HG02588 (cell line): ENCODE results near the gene SP6.

Experiments used
- ATAC-seq: cut with Tn5 transposase; IDR thresholded peaks from one replicate; pipeline ENCODE4 v1.9.1; 2021; ENCODE audit warnings: mild to moderate bottlenecking, moderate library complexity; ENCODE audit not compliant: unreplicated experiment

SP6 gene

DNA sequence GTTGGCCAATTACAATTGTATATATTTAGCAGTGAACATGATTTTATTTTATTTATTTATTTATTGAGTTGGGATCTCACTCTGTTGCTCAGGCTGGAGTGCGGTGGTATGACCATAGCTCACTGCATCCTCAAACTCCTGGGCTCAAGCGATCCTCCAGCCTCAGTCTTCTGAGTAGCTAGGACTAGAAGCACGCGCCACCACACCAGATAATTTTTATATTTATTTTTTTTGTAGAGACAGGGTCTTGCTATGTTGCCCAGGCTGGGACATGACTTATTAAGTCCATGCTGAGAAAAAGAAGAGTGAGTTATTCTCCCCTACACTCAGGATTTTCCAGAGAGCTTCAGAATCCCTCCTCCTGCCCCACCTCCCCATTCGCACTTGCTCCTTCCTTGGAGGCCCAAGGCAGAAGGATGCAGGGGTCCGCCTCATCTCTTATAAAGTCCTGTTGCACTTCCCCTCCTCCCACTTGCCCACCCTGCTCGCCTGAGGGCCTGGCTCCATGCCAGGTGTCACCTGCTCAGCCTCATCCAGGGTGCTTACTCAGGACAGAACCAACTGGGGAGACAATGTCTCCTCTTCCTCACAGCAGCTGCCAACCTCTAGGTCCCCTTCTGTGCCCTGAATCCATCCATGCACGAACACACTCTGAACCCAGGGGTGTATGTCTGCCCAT, 29.0 kb upstream of the SP6 start:
- no peak for ATAC-seq

DNA sequence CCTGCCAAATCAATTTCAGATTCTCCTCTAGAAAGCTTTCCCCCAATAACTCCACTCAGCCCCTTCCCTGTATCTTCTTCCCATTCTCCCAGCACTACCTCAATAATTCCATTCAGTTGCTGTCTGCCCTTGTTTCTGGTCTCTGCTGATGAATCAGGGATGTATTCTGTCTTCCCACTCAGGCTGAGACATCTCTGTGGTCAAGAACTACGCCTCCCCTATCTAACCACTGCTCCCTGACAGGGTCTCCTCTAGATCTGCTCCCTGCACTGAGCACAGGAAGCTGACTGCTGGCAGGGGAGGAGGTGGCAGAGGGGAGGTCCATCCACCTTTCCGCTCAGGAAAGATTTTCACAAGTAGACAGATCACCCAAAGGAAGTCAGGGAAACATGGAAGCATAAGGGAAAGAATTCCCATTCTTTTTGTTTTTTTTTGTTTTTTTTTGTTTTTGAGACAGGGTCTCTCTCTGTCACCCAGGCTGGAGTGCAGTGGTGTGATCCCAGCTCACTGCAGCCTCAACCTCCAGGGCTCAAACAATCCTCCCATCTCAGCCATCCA, 28.1 kb upstream of the SP6 start:
- ATAC-seq, result no peak

DNA sequence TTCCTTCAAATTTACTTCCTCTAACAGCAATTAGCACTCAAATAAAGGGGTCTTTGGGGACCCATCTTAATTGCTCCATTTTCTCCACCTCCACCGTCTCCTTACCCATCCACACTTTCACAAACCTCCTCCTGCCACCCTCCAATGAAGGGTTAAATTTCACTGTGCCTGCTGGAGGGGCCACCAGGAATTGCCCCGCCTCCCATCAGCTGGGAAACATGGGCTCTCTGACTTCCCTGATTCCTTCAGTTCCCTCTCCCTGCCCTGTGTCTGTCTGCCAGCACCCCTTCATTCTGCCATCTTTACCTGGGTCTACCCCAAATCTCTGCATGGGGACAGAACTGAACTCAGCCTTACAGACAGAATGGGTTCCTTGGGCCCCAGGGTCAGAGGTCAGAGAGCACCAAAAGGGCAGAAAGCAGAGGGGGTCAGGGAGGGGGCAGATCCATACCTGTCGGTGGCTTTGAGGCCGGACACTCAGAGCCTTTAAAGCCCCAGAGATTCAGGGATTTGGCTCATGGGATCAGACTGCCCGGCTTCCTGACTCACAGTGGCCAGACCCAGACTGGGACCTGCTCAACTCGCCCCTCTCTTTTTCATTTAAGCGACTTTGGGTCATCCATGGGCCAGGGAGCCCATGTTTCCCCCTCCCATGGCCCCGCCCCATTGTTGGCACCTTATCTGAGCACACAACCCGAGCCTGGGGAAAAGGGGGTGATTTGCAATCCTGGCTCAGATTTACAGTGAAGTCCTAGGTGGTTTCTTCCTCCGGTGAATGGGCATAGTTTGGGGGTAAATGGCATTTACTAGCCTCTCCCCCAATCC, 27.5 kb upstream of the SP6 start:
- ATAC-seq, result no peak

DNA sequence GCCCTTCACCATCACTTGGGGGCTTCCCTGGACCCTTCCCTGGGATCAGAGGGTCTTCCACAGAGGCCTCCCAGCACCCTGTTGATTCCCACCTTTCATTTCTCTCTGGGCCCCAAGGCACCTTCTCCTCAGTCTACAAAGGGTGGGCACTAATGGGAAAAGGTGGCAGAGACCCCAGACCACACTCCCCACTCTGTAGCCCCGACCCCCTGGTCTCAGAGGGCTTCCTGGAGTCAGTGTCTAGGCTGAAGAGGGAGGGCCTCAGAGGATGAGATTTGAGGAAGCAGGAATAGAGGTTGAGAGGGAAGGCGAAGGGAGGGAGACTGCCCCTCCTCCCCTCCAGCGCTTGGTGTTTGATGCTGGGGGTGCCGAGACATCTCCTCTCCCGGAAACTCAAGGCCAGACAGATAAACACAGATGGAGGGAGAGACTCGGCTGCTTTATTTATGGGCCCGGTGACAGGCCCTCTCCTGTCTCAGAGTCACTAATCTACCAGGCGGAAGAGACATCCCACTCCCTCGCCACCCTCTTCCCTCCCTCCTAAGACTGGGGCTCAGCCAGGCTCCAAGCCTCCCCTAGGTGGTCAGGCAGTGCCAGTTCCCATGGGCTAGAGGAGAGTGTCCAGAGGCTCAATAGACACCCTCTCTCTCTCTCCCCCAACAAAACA, 26.5 kb upstream of the SP6 start:
- ATAC-seq, result no peak

DNA sequence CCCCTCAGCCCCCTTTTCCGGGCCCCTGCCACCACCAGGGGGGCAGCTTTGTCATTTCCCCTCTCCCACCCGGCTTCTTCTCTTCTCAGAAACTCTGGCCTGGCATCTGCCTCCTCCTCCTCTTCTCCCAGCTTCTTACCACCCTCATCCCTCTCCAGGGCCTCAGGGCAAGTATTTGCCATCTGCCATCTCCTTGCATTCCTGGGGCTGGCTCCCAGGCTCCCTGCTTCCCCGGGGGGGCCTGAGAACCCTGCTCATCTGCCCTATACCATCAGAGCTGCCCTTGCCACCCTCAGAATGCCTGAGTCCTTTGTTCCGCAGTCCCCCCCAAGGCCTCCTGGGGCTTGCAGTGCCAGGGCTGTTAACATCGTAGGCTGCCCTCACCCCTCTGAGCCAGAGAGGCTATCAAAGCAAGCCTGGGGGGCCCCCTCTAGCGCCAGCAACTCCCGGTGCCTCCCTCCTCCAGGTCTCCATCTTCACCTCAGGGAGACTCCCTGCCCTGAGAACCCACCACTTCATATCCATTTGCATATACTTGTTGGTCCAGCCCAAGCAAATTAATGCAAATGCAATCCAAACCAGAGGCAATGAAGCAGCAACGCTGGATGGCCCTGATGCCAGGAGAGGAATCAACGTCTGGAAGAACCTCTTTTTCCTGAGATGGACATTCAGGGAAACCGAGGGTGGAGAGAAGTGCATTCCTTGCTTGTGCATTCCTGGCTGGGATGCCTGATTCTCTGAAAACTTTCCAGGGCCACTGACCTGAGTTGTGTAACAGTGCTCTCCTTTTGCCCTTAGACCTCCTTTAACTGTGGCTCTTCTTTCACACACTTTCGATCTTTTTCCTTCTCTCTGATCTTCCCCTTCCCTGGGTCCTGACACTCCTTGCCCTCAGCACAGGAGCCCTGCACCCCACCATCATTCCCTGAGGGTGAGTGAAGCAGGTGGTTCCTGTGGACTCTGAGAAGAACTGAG, 24.3 kb upstream of the SP6 start:
- ATAC-seq, result no peak

DNA sequence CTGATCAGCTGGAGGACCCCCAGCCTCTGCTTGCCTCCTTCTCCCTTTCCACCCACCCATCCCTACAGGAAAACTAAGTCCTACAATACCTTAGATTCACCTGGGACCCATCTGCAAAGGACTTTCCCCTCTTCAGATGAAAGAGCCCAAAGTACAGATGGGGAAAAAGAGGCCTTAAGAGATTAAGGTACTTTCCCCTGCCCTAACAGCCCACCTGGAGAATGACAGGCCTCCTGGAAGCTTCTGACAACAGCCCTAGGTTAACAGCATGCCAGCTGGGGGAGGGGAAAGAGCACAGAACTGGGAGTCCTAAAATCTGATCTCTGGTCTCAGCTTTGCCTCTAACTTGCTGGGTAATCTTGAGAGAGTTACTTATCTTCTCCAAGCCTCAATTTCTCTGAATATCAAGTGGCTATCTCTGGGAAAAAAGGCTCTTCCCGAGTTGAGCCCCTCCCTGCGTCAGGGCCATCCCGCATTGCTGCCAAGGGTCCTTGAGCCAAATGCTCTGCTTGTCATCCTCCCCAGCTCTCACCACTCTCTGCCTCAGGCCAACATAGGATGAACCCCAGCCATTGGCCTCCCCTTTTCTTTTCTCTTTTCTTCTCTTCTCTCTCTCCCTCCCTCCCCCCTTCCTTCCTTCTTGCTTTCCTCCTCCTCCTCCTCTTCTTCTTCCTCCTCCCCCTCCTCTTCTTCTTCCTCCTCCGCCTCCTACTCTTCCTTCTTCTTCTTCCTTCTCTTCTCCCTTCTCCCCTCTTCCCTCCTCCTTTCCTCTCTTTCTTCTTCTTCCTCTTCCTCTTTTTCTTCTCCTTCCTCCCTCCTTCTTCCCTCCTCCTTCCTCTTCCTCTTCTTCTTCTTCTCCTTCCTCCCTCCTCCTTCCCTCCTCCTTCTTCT, 22.5 kb upstream of the SP6 start:
- ATAC-seq, result no peak

DNA sequence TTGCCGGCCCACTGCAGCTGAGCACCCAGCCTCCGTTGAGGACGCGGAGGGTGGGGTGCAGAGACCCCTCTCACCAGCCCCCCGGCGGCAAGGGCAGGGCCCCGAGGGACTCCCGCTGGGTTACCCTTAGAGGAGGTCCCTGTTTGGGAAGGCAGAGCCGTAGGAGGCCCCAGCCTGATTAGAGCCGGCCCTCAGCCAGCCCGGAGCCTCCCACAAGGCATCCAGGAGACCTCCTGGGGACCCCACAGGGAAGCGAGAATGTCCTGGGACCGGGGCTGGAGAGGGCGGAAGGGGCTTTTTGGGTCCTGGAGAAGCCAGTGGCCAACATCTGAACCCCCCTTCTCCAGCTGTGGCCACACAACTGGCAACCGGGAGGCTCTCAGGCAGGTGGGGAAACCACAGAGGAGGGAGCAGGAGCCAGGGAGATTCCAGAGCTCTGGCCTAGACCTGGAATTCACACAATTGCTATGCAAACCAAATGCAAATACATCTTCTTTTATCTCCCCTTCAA, 21.7 kb upstream of the SP6 start:
- no peak for ATAC-seq

DNA sequence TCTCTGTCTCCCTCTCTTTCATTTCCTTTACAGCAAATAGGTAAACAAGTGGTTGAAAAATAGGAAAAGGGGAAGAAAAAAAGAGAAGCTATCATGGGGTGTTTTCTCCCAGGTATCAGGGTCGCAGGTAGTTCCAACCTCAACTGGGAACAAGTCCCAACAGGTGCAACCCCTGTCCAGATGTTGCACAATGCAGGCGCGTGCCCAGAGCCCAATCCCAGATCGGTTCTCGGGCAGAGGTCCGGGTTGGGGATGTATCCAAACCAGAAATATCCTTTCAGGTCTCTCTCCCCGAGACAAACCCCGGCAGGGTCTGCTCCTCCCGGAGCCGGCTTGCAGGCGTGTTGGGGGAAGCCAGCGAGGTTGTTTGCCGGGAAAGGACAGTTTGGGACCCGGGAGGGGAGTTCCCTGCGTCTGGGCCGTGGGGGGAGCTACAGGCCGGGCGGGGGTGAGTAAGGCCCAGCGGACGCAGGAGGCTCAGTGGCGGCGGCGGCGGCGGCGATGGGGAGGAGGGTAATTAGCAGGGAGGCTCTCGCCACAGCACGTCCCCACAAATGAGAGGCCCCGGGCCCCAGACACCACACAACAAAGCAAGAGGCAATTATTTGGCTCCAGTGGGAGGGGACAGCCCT, 21.2 kb upstream of the SP6 start:
- ATAC-seq, result no peak

DNA sequence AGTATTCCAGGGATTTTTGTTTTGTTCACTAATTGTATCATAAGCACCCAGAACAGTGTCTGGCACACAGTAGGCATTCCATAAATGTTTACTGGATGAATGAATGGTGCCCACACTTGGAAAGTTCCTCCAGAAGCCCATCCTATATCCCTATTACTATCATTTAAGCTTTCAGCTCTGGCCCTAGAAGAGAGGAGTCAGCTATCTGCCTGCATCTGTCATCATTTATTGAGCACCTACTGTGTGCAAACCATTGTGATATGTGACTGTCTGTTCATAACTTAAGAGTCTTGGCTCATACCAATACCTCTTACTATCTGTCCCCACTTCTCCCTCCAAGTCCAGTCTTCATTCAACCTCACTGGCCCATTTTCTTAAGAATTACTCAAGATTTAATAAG, 20.1 kb upstream of the SP6 start:
- ATAC-seq, result no peak

DNA sequence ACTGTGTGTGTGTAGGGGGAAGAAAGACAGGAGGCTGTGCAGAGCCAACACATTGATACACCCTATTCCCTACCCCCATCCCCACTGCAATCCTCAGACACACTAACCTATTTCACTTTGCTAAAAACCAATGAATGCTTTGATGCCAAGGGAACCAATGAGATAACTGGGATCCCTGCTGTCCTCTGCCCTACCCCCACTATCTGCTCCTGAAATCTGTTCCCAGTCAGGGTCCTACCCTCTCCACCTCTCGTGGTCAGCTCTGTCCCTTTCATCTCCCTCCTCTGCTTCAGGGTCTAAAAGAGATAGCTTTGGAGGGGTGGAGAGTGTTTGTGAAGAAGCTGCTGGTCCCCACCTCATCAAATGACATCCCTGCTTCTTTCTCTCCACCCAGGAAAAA, 19.1 kb upstream of the SP6 start:
- ATAC-seq, result no peak

DNA sequence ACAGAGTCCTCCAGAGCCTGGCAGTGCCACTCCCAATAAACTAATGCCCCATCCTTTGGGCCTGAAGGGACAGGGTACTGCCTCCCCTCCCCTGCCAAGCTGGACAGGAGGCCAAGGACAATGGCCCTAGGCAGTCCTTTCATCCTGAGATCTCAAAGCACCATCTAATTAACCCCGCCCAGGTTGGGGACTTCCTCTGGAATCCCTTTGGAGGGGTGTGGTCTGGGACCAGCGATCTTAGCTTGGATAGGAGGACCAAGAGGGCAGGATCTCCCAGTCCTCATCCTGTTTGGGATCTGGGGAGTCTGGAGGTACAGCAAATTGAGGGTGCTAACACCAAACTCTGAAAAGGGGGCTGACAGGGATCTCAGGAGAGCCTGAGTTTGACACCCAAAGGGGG, 18.2 kb upstream of the SP6 start:
- ATAC-seq, result no peak

DNA sequence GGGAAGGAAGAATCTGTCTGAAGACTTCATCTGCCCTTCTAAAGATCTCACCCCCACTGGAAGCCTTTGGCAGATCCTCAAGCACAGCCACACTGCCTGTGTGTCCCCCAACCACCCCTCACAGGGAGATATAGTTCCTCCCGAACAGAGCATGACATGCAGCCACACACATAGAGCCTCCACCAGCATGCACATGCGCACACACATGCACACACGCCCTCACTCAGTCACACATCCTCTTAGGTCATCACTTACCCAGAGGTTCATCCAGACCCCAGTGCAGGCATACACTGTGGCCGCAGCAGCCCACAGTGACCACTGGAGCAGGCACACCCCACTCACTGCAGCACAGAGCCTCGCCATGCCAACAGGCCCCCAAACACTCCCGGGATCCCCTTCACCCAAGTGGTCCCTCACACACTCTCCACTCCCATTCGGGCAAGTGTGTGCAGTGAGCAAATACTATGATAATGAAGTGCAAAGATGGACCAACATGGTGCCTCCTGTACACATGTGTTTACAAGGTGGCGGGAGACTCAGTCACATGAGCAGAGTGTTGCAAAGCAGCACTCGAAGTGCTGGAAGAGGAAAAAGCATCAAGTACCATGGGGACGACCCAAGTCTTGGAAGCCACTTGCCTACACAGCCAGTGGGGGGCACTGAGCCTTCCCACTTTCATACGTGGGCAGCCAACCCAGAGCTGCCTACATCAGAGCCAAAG, 17.0 kb upstream of the SP6 start:
- ATAC-seq, result no peak

DNA sequence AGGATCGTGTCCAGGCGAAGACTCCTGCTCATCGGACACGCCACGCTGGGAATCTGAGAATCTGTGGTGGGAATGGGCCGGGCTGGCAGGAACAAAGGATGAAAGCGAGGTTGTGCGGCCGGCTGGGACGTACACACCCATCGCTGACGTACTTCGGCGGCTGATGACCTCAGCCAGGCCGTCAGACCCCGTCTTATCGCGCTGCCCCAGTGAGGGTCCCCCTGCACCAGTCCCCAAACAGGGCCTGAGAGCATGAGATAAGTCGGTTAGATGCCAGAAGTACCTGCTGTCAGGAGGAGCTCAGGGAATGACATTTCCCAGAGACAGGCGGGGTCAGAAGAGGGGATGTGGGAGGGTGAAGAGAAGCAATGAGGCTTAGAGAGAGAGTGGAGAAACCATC, 16.0 kb upstream of the SP6 start:
- no peak for ATAC-seq

DNA sequence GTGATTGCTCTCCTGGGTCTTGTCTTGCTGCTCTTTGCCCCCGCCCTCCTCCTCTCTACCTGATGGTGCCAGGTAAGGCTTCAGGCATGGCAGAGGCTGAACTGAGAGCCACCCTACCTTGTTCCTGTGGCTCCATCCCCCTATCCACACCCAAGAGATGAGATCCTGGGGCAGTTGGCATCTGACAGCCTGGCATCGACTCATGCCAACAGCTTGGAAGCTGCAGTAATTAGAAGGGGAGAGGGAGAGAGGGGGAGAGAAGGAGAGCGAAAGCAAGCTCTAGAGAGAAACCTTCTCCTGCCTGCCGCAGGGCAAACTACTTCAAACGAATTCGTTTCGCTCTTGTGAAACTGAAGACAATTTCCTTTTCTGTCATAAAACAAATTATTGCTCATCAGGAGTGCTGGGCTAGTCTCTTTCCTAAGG, 13.8 kb upstream of the SP6 start:
- no peak for ATAC-seq

DNA sequence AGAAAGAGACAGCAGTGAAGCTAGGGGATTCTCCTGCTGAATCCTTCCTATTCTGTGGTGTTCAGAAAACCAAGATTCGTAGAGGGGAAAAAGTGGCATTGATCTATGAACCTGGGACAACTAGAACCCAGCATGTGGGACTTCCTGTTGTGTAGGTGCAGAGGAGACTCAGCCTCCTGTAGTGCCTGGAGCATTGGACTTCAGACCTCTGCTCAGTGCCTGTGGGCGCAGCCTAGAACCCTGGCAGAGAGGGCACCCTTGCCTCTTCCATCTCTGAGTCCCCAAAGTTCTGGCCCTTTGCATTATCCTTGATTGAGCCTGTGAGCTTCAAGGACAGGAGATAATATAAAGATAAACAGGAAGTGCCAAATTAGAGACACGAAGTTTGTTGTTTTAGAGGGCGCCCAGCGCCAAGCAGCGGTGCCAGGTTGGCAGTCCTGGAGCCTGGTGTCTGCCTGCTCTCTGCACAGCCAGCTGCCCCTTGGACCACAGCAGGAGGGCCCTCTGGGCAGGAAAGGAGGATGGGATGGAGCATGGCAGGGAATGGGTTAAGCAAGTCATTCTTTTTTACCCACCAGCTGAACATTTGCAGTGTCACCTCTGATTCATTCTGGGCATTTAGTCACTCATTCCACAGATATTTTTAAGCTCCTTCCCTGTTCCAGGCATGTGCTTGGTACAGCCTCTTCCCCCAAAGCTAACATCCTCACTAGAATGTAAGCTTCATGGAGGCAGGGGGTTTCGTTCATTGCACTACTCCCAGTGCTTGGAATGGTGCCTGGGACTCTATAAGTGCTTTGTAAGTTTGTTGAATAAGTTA, 11.9 kb upstream of the SP6 start:
- no peak for ATAC-seq

DNA sequence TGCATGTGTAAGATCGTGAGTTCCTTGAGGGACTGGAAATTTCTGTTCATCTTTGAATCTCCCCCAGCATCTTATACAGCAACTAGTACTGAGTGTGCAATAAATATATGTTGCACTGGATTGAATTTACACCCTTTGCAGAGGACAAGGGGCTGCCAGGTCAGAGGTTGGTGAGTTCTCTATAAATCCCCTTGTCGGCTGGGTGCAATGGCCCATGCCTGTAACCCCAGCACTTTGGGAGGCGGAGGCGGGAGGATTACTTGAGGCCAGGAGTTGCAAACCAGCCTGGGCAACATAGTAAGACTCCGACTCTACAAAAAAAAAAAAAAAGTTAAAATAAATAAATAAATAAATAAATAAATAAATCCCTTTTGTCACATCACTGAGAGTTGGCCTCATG, 9.4 kb upstream of the SP6 start:
- ATAC-seq, result no peak
